NCI-H2171 (cell line): ENCODE data around the gene CHAF1B.
A peak's percentile ranks its signal among the peaks of the same experiment; 100 is the strongest.
"Not testable (repeated sequence)": the region's sequence is repeated elsewhere in the genome, so short reads cannot be mapped to it uniquely, and the experiment has no call there.

Experiments
- DNase-seq: peaks from one replicate; lab custom pipeline; 2025; lab: John Stamatoyannopoulos, UW

CHAF1B gene

DNA sequence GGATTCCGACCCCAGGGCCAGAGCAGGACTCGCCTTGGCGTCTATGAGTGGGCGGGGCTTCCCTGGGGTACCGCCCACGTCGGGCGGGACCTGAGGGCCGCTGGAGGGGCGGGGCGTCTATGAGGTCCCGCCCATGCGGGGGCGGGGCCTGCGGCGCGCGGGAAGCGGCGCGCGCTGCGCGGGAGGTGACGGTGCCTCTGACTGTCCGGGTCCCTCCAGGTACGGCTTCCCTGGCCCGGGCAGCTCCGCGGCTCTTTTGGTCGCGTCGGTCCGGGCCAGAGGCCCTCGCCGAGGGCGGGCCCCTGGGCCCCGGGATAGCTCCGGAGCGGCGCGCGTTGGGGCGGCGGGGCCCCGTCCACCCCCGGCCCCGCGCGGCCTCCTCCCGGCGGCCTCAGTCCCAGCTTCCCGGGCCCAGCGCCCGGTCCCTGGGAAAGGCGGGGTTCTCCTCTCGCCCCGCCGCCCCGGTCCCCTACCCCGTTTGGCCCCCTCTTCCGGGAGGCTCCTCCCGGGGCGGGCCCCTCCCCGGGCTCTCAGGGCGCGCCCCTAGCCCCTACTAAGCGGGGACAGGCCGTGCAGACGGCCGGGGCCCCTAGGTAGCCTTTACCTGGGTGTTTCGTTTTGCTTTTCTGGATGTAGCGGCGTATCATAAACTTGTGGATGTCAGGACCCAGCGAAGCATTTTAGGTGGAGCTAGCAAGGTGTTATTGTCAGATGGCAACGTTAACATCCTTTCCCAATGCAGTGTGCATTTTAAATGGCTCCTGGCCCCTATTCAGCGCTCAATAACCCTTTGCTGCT is at the start of gene CHAF1B:
Gene CHAF1B, plus strand, starts transcription at position 160 of the 798 bp plus-strand sequence. CDS start 745 bp downstream, outside the sequence.
- DNase-seq: peak; percentile 34

DNA sequence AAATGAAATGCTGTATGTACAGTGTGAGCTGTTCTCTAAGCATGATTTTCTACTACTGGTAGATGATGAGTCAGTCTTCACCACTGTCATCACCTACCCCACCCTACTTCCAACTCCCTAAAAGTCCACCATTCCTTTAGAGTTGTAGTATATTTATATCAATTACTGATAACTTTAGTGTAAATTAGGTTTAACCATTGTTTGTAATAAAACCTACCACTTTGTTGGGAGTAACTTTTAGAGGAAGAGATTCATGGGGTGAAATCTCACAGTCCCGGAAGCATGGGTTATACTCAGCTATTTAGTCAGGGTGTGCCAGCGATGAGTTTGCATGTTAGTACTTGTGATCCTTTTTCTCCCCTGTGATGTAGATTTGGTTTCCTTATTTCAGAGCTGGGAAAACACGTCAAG is 48.1 kb upstream of the CHAF1B start:
- DNase-seq: no peak

DNA sequence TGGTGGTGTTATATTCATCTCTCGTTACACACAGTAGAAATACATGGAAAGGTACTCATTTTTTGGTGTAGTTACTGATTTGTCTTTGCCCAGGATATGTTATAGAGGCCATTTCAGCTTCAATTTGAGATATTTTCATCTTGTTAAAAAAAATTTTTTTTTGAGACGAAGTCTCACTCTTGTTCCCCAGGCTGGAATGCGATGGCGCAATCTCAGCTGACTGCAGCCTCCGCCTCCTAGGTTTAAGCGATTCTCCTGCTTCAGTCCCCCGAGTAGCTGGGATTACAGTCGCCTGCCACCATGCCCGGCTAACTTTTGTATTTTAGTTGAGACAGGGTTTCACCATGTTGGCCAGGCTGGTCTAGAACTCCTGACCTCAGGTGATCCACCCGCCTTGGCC is 46.2 kb upstream of the CHAF1B start:
- no peak for DNase-seq

DNA sequence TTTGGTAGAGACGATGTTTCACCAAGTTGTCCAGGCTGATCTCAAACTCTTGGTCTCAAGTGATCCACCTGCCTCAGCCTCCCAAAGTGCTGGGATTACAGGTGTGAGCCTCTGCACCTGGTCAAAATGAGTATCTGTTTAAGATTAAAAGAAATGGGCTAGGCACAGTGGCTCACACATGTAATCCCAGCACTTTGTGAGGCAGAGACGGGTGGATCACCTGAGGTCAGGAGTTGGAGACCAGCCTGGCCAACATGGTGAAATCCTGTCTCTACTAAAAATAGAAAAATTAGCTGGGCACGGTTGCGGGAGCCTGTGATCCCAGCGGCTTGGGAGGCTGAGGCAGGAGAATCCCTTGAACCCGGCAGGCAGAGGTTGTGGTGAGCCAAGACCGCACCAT is 42.6 kb upstream of the CHAF1B start:
- not testable (repeated sequence) for DNase-seq

DNA sequence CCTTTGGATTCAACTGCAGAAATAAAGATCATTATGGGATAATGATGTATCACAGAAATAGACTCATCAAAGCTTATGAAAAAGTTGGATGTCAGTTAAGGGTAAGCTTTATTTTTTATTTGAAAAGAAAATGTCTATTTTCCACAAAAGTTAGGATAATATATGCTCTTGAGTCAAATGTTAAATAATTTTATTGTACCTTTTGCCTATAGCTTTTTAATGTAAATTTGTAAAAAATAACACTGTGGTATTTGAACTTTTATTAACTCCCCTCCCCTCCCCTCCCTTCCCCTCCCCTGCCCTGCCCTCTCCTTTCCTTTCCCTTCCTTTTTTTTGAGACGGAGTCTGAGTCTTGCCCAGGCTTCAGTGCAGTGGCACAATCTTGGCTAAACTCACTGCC is 40.3 kb upstream of the CHAF1B start:
- no peak for DNase-seq

DNA sequence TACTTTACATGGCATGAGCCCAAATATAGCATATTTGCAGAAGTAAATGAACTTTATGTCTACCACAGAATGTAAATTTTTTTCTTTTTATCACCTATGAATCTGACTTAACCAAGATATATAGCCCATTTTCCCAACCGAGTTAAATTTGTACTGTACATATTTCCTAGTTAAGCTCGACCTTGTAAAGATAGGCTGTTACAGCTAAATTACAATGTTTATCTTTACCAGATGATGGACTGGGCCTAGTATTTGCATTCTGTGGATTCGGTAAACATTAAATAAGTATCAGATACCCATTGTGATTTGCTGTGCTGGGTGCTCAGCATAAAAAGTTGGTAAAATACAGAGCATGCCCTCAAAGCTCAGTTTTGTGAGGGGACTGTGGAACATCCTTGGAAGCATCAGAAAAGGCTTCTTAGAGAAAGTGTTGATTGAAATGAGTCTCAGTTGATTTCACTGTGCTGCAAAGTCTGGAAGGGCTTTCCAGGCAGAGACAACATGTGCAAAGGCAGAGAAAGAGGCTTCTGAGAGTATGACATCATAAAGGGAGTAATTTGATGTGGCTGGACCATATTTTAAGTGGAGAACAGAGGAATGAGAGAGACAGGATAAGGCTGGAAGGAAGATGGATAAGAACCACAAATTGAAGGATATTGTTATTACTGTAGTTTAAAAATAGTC is 37.8 kb upstream of the CHAF1B start:
- no peak for DNase-seq

DNA sequence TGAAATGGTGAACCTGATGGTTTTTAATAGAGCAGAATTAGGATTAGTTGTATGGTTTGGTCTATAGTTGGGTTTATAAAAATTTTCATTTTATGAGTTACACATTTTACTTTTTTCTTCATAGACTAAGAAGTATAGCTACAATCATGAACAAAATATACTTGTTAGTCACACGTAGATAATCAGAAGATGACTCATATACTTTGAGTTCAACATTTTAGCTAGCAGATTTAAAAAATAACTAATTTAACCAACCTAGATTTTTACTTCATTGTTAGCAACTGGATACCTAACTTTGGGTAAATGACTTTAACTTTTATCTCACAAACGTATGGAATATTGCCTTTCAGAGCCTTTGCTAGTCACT is 37.2 kb upstream of the CHAF1B start:
- no peak for DNase-seq

DNA sequence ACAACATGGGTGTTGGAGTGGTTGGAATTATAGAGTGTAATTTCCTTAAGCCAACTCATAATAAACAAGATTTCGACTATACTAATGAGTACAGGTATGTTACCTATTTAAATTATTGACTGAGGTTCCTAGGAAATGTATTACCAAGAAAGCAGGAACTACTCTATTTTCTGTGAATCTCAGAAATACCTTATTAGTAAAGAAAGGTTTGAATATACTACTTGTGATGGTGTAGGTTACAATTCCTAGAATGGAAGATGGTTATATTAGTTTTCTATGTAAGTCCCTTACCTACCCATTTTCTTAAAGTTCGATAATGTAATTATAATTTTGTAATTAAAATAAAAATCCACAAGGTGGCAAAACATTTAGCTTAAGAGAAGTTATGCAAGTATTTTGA is 35.9 kb upstream of the CHAF1B start:
- DNase-seq: no peak

DNA sequence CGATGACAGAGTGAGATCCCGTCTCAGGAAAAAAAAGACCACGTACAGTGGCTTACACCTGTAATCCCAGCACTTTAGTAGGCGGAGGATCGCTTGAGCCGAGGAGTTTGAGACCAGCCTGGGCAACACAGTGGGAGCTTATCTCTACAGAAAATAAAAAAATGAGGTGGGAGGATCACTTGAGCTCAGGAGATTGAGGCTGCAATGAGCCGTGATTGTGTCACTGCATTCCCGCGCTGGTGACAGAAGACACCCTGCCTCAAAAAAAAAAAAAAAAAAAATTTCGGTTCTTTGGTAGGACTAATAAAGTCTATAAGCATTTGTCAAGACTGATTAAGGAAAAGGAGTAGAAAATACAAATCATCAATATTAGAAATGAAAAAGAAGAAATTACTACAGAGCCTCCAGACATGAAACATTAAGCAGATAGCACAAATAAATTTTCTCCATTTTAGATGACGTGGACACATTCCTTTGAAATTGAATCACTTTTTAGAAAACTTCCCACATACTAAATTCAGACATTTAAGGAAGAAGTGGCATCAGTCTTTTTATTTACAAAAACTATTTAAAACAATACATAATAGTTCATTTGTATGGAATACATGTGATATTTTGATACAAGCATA is 34.8 kb upstream of the CHAF1B start:
- DNase-seq: no peak

DNA sequence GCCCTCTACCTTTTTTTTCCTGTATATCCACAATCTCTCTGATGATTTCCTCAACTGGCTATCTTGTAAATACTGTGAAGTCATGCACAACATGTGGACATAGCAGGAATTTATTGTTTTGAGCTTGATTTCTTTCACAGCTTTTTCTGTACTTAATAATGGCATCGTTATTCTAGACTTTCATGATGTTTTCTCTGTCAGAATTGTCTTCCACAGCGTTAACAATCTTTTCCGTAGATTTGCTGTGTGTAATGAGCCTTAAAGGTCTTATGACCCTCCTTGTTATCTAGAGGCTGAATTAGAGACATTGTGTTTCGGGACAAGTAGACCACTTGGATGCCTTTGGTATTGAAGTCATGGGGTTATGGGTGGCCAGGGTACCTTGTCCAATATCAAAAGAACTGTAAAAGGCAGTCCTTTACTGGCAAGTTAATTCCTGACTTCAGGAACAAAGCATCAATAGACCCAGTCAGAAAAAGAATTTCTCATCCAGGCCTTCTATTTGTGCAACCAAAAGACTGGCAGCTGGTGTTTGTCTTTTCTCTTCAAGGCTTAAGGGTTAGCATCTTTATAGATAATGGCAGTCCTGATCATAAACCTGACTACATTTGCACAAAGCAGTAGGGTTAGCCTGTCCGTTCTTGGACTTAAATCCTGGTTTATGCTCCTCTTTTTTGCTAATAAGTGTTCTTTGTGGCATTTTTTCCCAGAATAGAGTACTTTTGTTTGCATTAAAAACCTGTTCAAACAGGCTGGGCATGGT is 30.1 kb upstream of the CHAF1B start:
- no peak for DNase-seq

DNA sequence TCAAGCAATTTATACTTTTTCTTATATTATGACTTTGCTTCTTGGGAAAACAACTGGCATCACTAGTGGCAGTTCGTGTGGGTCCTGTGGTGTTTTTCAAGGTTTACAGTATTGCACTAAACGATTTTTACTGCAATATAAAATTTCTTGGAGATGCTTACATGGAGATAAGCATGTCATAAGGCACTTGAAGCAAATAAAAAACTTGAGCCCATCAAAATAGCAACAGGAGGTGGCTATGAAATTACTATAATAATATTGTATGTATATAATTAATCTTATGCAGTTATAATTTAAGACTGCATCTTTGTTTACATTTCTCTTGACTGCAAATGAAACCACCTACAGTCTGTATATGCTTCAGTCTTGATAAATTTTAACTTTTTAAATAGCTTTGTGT is 29.3 kb upstream of the CHAF1B start:
- no peak for DNase-seq

DNA sequence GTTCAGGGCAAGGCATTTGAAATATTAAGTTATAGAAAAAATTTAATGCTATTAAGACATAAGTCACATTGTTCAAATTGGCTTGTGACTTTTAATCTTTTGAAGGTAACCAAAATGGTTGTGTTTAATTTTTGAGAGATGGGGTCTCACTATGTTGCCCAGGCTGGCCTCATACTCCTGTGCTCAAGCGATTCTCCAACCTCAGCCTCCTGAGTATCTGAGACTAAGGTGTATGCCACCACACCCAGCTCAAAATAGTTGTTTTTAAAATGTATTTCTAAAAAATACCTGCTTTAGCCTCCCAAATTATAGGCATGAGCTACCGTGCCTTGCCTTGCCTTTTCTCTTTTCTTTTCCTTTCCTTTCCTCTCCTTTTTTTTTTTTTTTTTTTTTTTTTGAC is 26.0 kb upstream of the CHAF1B start:
- no peak for DNase-seq

DNA sequence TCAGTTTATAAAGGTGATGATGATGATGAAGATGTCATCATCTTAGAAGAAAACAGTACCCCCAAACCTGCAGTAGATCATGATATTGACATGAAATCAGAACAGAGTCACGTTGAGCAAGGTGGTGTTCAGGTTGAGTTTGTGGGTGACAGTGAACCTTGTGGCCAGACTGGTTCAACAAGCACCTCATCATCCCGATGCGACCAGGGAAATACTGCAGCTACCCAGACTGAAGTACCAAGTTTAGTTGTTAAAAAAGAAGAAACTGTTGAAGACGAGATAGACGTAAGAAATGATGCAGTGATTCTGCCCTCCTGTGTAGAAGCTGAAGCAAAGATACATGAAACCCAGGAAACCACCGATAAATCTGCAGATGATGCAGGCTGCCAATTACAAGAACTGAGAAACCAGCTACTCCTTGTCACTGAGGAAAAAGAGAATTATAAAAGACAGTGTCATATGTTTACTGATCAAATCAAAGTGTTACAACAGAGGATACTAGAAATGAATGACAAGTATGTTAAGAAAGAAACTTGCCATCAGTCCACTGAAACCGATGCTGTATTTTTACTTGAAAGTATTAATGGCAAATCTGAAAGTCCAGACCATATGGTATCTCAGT is 16.0 kb upstream of the CHAF1B start:
- no peak for DNase-seq

DNA sequence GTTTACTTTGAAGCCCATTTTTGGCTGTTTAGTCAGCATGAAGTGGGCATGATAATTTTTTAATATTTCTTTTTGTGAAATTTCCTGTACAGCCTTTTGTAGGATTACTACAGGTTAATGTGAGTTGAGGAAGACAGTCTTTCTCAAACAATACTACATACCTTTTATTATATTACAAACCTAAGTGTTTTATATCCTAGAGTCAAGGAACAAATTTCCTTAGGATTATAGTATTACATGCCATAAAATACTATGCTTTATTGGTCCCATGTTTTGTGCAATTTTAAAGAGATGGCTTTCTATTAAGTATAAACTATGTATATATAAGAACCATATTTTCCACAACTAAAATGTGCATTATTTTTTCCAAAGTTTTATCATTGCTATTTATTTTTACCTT is 9.2 kb upstream of the CHAF1B start:
- DNase-seq: no peak

DNA sequence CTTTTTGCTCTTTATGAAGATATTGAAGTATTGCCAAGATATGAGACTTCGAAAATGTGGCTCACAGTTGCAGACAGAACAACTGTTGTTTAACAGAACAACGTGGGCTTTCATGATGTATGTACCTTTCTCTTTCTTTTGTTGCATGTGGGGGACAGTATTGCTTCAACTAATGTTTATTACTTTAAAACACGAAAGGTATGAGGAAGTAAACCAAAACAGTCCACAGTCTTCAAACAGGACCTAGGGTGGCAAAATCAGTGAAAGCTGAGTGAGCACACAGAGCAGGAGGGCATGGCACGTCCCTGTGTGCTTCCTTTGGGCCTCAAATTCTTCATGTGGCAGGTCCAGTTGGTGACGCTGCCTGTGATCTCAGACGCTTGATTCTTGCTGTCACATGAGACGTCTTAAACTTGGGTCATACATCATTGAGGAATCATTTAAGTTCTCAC is 7.8 kb upstream of the CHAF1B start:
- DNase-seq: no peak

DNA sequence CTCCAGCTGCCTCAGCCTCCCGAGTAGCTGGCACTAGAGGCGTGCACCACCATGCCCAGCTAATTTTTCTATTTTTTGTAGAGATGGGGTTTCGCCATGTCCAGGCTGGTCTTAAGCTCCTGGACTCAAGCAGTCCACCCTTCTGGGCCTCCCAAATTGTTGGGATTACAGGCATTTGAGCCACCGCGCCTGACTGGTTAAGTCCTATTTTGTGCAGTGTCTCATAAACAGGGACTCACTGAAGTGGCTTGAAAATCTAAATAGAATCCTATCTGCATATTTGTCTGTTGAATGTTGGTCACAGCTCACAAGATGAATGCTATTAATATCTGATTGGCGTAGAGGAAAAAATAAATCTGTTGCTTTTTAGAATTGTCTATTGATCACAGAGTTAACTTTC is 5.9 kb upstream of the CHAF1B start:
- DNase-seq: no peak

DNA sequence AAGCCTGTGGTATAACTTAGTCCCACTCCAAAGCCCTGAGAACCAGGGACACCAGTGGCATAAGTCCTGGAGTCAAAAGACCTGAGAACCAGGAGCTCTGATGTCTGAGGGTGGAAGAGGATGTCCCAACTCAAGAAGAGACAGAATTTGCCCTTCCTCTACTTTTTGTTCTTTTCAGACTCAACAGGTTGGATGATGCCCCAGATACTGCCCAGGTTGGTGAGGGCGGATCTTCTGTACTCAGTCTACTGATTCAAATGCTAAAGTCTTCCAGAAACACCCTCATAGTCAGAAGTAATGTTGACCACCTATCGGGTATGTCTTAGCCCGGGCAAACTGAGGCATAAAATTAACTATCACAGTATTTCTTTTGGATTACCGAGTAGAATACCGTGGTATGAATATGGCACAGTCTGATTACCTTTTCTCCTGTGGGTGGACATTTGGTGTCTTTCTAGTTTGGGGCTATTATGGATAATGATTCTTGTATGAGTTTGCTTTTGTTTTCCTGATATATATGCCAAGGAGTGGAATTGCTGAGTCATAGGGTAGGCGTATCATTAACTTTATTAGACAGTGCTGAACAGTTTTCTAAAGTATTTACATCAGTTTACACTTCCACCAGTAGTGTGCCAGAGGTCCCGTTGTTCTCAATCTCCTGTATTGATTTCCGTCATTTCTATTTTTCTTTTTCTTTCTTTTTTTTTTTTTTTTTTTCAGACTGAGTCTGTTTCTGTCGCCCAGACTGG is 3.2 kb upstream of the CHAF1B start:
- DNase-seq: no peak

DNA sequence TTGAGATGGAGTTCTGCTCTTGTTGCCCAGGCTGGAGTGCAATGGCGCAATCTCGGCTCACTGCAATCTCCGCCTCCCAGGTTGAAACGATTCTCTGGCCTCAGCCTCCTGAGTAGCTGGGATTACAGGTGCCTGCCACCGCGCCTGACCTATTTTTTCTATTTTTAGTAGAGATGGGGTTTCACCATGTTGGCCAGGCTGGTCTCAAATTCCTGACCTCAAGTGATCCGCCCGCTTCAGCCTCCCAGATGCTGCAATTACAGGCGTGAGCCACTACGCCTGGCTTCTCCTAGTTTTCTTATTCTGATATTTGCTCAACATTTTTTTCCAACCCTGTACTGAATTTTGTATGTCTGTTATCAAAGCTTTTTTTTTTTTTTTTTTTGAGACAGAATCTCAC is 2.5 kb upstream of the CHAF1B start:
- not testable (repeated sequence) for DNase-seq

DNA sequence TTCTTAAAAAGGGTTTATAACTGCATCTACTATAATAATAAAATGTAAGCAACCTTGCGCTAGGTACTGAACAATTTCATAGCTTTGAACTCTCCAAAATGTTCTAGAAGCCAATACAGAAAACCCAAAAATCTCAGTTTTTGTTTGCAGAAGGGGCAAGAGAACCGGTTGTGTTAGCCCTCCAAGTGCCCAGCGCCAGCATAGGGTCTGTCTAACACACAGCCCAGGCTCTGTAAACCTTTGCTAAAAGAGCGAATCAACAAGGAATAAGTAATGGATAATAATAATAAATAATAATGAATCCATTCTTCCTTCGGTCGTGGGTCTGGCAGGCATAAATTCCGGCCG is 333 bp upstream of the CHAF1B start:
- DNase-seq: no peak

DNA sequence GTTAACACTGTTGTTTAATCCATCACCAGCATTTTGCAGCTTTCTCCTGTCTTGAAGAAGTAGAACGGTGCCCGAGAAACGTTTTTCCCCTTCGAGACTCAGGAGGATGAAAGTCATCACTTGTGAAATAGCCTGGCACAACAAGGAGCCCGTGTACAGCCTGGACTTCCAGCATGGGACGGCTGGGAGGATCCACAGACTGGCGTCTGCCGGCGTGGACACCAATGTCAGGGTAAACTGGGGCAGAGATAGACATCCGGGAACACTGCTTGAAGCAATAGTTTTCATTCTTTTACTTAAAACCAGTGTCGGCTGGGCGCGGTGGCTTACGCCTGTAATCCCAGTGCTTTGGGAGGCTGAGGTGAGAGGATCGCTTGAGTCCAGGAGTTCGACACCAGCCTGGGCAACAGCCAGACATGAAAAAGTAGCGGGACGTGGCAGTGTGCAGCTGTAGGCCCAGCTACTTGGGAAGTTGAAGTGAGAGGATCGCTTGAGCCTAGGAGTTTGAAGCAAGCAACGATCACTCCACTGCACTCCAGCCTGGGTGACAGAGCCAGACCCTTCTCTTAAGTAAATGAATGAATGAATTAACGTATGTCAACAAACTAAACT is 945 bp downstream of the CHAF1B start:
- DNase-seq: no peak

DNA sequence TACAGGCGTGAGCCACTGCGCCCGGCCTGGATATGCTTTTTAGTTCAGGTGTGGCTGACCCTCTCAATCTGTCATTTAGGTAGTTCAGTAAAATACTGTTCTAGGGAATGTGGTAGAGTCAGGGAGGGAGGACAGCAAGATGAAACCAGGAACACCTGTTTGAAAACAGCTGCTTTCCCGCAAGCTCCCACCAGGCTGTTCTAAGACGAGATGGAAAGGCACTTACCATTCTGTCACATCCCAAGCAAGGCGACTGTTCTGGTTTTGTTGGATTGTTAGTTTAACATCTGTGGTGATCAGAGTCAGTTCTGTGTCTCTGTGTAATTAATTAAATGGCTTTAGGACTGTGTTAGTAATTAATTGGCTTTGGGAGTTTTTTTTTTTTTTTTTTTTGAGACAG is 2.9 kb downstream of the CHAF1B start:
- DNase-seq: peak; percentile 43
